Heart right ventricle (tissue), 16 donors: ENCODE results near the gene ABRACL. TPM values are rescaled to one million over a fixed set of nuclear protein-coding genes. Genes with fewer than 3 reads are reported as not detected.
"Not testable (repeated sequence)": the region's sequence is repeated elsewhere in the genome, so short reads cannot be mapped to it uniquely, and the experiment has no call there.

Experiments
- ATAC-seq, 8 donors: fragments of 200-7000 bp; cut with Tn5 transposase; one replicate each; pipeline ENCODE4 v1.9.1; 2020; ENCODE audit warnings: mild to moderate bottlenecking in 8 of 8, moderate library complexity in 8 of 8, moderate number of reproducible peaks in 1 of 8
- DNase-seq, 2 donors: peaks; one replicate each; pipeline ENCODE4 v3.0.0-alpha.2; 2020
- H3K27ac ChIP-seq, 10 donors: fragments of 200-600 bp; sonication (generic) in 2 of 10; one replicate each; pipeline versions ENCODE4 v1.5.0 to v1.8.0; 2020 to 2022; ENCODE audit warnings: mild to moderate bottlenecking in 3 of 10
- H3K27me3 ChIP-seq, 7 donors: fragments of 200-600 bp; one replicate each; pipeline ENCODE4 v1.8.0; 2021 to 2022; ENCODE audit warnings: mild to moderate bottlenecking in 2 of 7
- H3K36me3 ChIP-seq, 9 donors: fragments of 200-600 bp; sonication (generic) in 1 of 9; one replicate each; pipeline versions ENCODE4 v1.5.0 to v1.8.0; 2020 to 2022; ENCODE audit warnings: mild to moderate bottlenecking in 2 of 9
- H3K4me1 ChIP-seq, 9 donors: fragments of 200-600 bp; sonication (generic) in 1 of 9; one replicate each; pipeline versions ENCODE4 v1.5.0 to v1.8.0; 2020 to 2022; ENCODE audit warnings: mild to moderate bottlenecking in 4 of 9
- H3K4me3 ChIP-seq, 10 donors: fragments of 200-600 bp; sonication (generic) in 2 of 10; one replicate each; pipeline versions ENCODE4 v1.5.0 to v1.8.0; 2020 to 2022; ENCODE audit warnings: mild to moderate bottlenecking in 7 of 10, moderate library complexity in 2 of 10
- H3K9me3 ChIP-seq, 11 donors: fragments of 200-600 bp in 10 of 11; sonication (generic) in 2 of 11; one replicate each; pipeline versions ENCODE4 v1.5.0 to v1.8.0; 2013 to 2022; ENCODE audit warnings: mild to moderate bottlenecking in 2 of 11, control low read depth in 1 of 11, moderate library complexity in 1 of 11
- CTCF ChIP-seq, 9 donors: fragments of 200-600 bp; sonication (generic) in 2 of 9; IDR thresholded peaks; one replicate each; pipeline versions ENCODE4 v1.5.0 to v1.8.0; 2021 to 2022; ENCODE audit warnings: antibody characterized with exemption in 9 of 9, mild to moderate bottlenecking in 5 of 9, moderate library complexity in 1 of 9
- WGBS, 2 donors: extraction: QIAGEN DNeasy Blood & Tissue Kit; methylation state at CpG; one replicate each; pipeline ENCODE4 v1.1.7; 2013; ENCODE audit warnings: inconsistent platforms in 1 of 2; 5-methylcytosine and 5-hydroxymethylcytosine counted together
- intact Hi-C, 10 donors: fragments of 100-400 bp; cut with DNase I; formaldehyde crosslinking; loops; one replicate each; pipeline versions ENCODE4 v1.11.1 to v1.14.2; 2022
- polyA plus RNA-seq, 2 donors: library from polyadenylated mRNA; stranded (reverse); fragments of 200-250 nt; gene quantifications; one replicate each; pipeline ENCODE4 v1.2.3, GENCODE V29; 2013
- total RNA-seq, 10 donors: library from RNA; stranded (reverse); fragmentation: NEBNext Ultra II Directional in 3 of 10; extraction: Animal tissue kit (Norgen Biotek cat#: 25700) in 3 of 10; gene quantifications; one replicate each; pipeline versions ENCODE4 v1.2.1 to v1.2.4, GENCODE V29; 2021 to 2023
- donor health status: Arrhythmogenic right ventricular cardiomyopathy.
- donor health status: ischemic (EF 13 %, LVEDD 7.1; RV severe dilation, severe dysfunction).
- donor health status: healthy with polysubstance abuse.
- donor health status: DM: no; HTN: yes; CAD: no.
- donor health status: DM: no; HTN: no; CAD: no.
- donor health status: ischemic (EF 25% LVEDD 6.9; RV normal size, moderate dysfunction).
- donor health status: ischemic (EF 25% LVEDD 5.7; RV mildly dilated, moderate dysfunction).
- donor health status: healthy.
- donor health status: DM: yes; HTN: yes; CAD: no.
- donor health status: Ischemic cardiomyopathy.
- donor health status: ischemic (EF 35%, LVEDD 5.7; RV mildly dilated, moderate dysfunction).
- donor health status: nonischemic (EF 11% LVEDD 7.7; RV severe dilation, severe dysfunction).
- donor health status: DM: yes; HTN: yes; CAD: no.
- donor health status: PGD.
- donor health status: ischemic (EF 29% LVEDD 5.4; RV normal size, mild dysfunction).
- donor health status: nonischemic (EF 23%, LVEDD 6.1; RV moderate dilation, normal function).

Gene ABRACL
- total and polyA plus RNA-seq, 12 donors = 2.6 to 20.8 (median 5.6) TPM

- no peak for ATAC-seq
- Histone ChIP-seq H3K27me3 (no peaks in the 10 kb centered on the region), H3K4me1 (no peaks in the 10 kb centered on the region), H3K36me3 (peaks cover 0 to 51% (median 0%) of the 10 kb centered on the region in 9 donors), H3K4me3 (no peak overlapping the region), H3K9me3 (no peaks in the 10 kb centered on the region), H3K27ac (no peak overlapping the region)
- no peak for DNase-seq
- TF ChIP-seq CTCF (IDR thresholded peaks at IDR 0.05) = no peak
- intact Hi-C loops = loop anchor here in 1 of 10 donors (5.0 kb wide), 1 partner anchor 213 kb away; no protein-coding TSS in a partner anchor
- WGBS, 2 donors = 96 to 98% methylated on average over 3 of the region's 3 CpGs
Measured at GRCh38 chr6:139044250-139044649, 15.7 kb downstream of the ABRACL start.

DNA sequence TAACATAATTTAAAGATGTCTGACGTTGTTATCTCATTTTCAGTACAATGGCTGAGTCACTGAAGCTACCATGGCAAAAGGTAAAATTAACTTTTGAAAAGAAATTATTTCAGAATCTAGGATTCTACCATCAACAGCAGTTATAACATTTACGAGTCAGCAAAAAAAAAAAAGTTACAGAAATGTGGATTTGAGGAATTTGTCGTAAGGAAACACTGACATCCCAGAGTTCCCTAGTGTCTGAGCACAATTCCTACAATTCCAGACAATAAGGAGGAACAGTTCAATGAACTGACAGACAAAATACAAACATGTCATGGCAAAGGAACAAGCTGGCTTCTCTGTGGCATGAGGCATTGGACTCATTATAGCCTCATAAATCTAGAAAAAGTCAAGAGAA lies 19.1 kb downstream of the ABRACL start:
- DNase-seq (no peak), ATAC-seq (no peak)
- Histone ChIP-seq H3K4me1 (no peaks in the 10 kb centered on the region), H3K27me3 (no peaks in the 10 kb centered on the region), H3K9me3 (no peaks in the 10 kb centered on the region), H3K36me3 (peaks cover 0 to 20% (median 0%) of the 10 kb centered on the region in 9 donors), H3K27ac (no peak overlapping the region), H3K4me3 (no peak overlapping the region)
- 91 to 95% methylated on average over 3 of the region's 3 CpGs for WGBS, 2 donors
- intact Hi-C loops = no loop called here
- no peak for TF ChIP-seq CTCF (IDR thresholded peaks at IDR 0.05)

GRCh38 chr6:139048912-139049311 lies 20.4 kb downstream of the ABRACL start:
- 79 to 82% methylated on average over 4 of the region's 4 CpGs for WGBS, 2 donors

GRCh38 chr6:139050131-139050769 lies 21.7 kb downstream of the ABRACL start:
- H3K9me3 ChIP-seq, H3K4me1 ChIP-seq, DNase-seq, ATAC-seq, H3K27me3 ChIP-seq, intact Hi-C loops, H3K27ac ChIP-seq, H3K36me3 ChIP-seq, H3K4me3 ChIP-seq: not testable (repeated sequence)
- WGBS, 2 donors = 94 to 96% methylated on average over 5 of the region's 5 CpGs

More at GRCh38 chr6:139048912-139049311, 20.4 kb downstream of the ABRACL start:
- H3K36me3 ChIP-seq, intact Hi-C loops, H3K27ac ChIP-seq, H3K4me1 ChIP-seq, DNase-seq, H3K4me3 ChIP-seq, H3K9me3 ChIP-seq, H3K27me3 ChIP-seq, ATAC-seq: not testable (repeated sequence)

DNA sequence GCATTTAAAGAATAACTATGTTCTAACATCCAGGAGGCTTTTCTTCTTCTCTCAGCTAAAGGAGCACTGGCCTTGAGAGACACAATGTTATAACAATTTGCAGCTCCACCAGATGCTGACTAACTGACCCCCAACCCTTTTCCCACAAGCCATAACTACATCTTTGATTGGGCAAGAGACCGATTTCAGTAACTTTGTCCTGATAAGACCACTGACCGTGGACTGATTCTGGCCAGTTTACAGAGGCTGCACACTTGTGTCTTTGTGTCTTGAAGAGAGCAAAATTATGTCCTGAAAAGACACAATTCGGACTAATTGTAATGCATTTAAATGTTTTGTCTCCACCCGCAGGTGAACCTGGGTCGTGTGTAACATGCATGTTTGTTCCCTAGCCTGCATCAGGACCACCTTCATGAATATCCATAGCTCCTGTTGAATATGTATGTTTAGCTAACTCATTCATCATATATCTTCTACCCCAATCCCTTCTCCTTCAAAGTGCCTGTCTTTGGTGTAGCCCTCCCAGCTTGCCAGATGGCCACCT lies 22.3 kb downstream of the ABRACL start:
- no peaks in the 10 kb centered on the region for H3K27me3 ChIP-seq
- no peak overlapping the region for H3K27ac ChIP-seq
- intact Hi-C loops = no loop called here
- TF ChIP-seq CTCF (IDR thresholded peaks at IDR 0.05) = no peak
- no peak for ATAC-seq
- DNase-seq = no peak
- H3K36me3 ChIP-seq = no peaks in the 10 kb centered on the region
- H3K4me1 ChIP-seq = peaks cover 0 to 7% (median 0%) of the 10 kb centered on the region in 9 donors
- 74 to 84% methylated on average over 5 of the region's 5 CpGs for WGBS, 2 donors
- no peak overlapping the region for H3K4me3 ChIP-seq
- H3K9me3 ChIP-seq = no peaks in the 10 kb centered on the region
